Measurements from ENCODE around the gene ULK2.

- TF ChIP-seq YY1 (IDR thresholded peaks at IDR 0.05; ENCODE audit: insufficient read depth, insufficient read length) (no peak), ZNF274 (IDR thresholded peaks at IDR 0.05; ENCODE audit: low read depth, low read length) (no peak)
These were observed 105.2 kb downstream of the ULK2 start for GRCh38 chr17:19762515-19762961.
